IMR-90 (cell line): ENCODE measurements around the gene SINHCAF.
"Not testable (repeated sequence)": the region's sequence is repeated elsewhere in the genome, so short reads cannot be mapped to it uniquely, and the experiment has no call there.

Source experiments
- BHLHE40 ChIP-seq: fragments of 150-350 bp; IDR thresholded peaks from 2 replicates; pipeline ENCODE4 v1.6.1; 2016; ENCODE audit warnings: mild to moderate bottlenecking, low read depth, low read length
- CEBPB ChIP-seq: IDR thresholded peaks from 2 replicates; pipeline ENCODE4 v1.6.1; 2012; ENCODE audit warnings: low read depth, low read length, improper control_type of control experiment
- CTCF ChIP-seq: conservative IDR thresholded peaks from 2 replicates; pipeline ENCODE4 v1.5.1; 2012; ENCODE audit warnings: mild to moderate bottlenecking, low read depth, low read length, improper control_type of control experiment
- NFE2L2 ChIP-seq: fragments of 150-350 bp; IDR thresholded peaks from 2 replicates; pipeline ENCODE4 v1.6.1; 2016; ENCODE audit warnings: low read depth, mild to moderate bottlenecking, low read length
- POLR2A ChIP-seq: IDR thresholded peaks from 2 replicates; pipeline ENCODE4 v1.6.1; 2012; ENCODE audit warnings: mild to moderate bottlenecking, low read depth, low read length
- RCOR1 ChIP-seq: IDR thresholded peaks from 2 replicates; pipeline ENCODE4 v1.6.1; 2012; ENCODE audit warnings: mild to moderate bottlenecking, low read length, improper control_type of control experiment; ENCODE audit not compliant: insufficient replicate concordance

GRCh38 chr12:31238333-31238732 is 87.6 kb downstream of the SINHCAF start:
- not testable (repeated sequence) for TF ChIP-seq NFE2L2, CTCF, BHLHE40, CEBPB, RCOR1, POLR2A
